Activated CD8-positive, alpha-beta T cell treated with anti-CD3 and anti-CD28 coated beads, Interleukin-2, amount 10 ng/mL, durations not matched to agents 7 days and 5 days (primary cell): ENCODE results near the gene KCNA3. TPM values are rescaled to one million over a fixed set of nuclear protein-coding genes. Genes with fewer than 3 reads are reported as not detected.
A peak's percentile ranks its signal among the peaks of the same experiment; 100 is the strongest.
"Not testable (repeated sequence)": the region's sequence is repeated elsewhere in the genome, so short reads cannot be mapped to it uniquely, and the experiment has no call there.

ENCODE experiments used
- ATAC-seq: fragments of 150-1000 bp; cut with Tn5 transposase; one replicate; pipeline ENCODE4 v1.10.0; 2021; ENCODE audit warnings: moderate library complexity
- CTCF ChIA-PET: fragments of 350-600 bp; sonication (Branson Sonifier 250); formaldehyde crosslinking; loops from one replicate; lab custom pipeline; 2021; ENCODE audit warnings: antibody characterized with exemption; lab: Charles Lee
- POLR2A ChIA-PET: fragments of 350-600 bp; sonication (Branson Sonifier 250); formaldehyde crosslinking; loops from one replicate; lab custom pipeline; 2021; ENCODE audit warnings: antibody characterized with exemption; lab: Charles Lee
- DNase-seq: peaks from one replicate; pipeline ENCODE4 v3.0.0-alpha.2; 2020
- H3K27ac Mint-ChIP-seq: one replicate; pipeline ENCODE4 v1.8.0; 2021; ENCODE audit warnings: mild to moderate bottlenecking, mixed read lengths
- H3K27me3 Mint-ChIP-seq: one replicate; pipeline ENCODE4 v1.8.0; 2021; ENCODE audit warnings: low read depth, mixed read lengths
- H3K36me3 Mint-ChIP-seq: one replicate; pipeline ENCODE4 v1.8.0; 2021; ENCODE audit warnings: low read depth, mixed read lengths
- H3K4me1 Mint-ChIP-seq: one replicate; pipeline ENCODE4 v1.8.0; 2021; ENCODE audit warnings: low read depth, mixed read lengths
- H3K4me3 Mint-ChIP-seq: one replicate; pipeline ENCODE4 v1.8.0; 2021; ENCODE audit warnings: mild to moderate bottlenecking, mixed read lengths
- H3K9me3 Mint-ChIP-seq: one replicate; pipeline ENCODE4 v1.8.0; 2022; ENCODE audit warnings: mixed read lengths; ENCODE audit not compliant: insufficient read depth
- total RNA-seq, 2 experiments: library from RNA; stranded (reverse); gene quantifications; one replicate each; pipeline ENCODE4 v1.2.3, GENCODE V29; 2021

Gene KCNA3
- total RNA-seq, 2 experiments from 2014 or later = 49.0 to 49.3 TPM

DNA sequence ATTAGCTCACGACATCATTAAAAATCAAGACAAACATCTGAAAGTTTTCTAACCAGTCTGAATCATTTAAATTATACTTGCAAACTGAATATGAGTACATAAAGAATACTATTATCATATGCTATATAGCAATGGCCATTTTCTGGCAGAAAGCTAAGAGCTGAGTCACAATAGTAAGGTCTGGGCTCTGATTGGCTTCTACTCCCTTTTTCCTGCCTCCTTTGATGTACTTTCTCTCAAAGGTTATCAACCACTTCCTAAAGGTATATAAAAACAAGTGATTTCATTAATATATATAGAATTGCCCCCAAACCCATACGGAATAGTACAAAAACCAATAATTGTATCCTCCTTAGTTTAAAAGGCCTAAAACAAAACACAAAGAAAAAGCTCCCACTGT, 7.0 kb downstream of the KCNA3 start:
- DNase-seq (no peak), ATAC-seq (no peak)

DNA sequence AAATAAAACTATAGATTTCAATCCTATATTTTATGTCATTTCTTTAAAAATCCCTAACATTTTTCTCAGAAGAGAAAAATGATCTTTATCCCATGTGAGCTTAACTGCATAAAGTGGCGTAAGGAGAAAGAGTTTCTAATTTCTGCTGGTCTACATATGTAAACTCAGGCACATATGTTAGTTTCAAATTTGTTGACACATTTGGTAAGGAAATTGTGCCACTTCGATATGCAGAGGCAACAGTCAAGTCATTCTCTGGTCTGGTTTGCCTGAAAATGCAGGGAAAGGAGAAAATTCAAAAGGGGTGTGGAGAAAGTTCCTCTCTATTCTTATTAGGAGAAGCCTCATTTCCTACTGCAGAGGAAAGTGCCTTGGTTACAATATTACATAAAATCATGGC, 11.5 kb downstream of the KCNA3 start:
- H3K27me3 Mint-ChIP-seq = no peaks in the 10 kb centered on the region
- DNase-seq (no peak), ATAC-seq (no peak)
- no peak overlapping the region for H3K27ac Mint-ChIP-seq
- peaks cover 22% of the 10 kb centered on the region for H3K4me1 Mint-ChIP-seq
- ChIA-PET POLR2A (interaction anchor here (1.2 to 2.3 kb wide), 2 partner anchors 10 to 14 kb away, joined by 3 to 7 read pairs; no protein-coding TSS in a partner anchor), CTCF (interaction anchor here (0.8 to 2.5 kb wide), 4 partner anchors 15 to 103 kb away, joined by 3 to 27 read pairs (median 7); no protein-coding TSS in a partner anchor)
- H3K4me3 Mint-ChIP-seq = no peak overlapping the region
- H3K36me3 Mint-ChIP-seq = peaks cover 50% of the 10 kb centered on the region
- H3K9me3 Mint-ChIP-seq = no peaks in the 10 kb centered on the region

More for the DNA sequence above, 7.0 kb downstream of the KCNA3 start:
- peaks cover 52% of the 10 kb centered on the region for H3K36me3 Mint-ChIP-seq
- CTCF ChIA-PET = interaction anchor here (0.7 to 3.6 kb wide), 10 partner anchors 20 to 119 kb away, joined by 3 to 41 read pairs (median 7); no protein-coding TSS in a partner anchor
- H3K4me3 Mint-ChIP-seq = peak overlapping the region; percentile 67
- no peaks in the 10 kb centered on the region for H3K27me3 Mint-ChIP-seq
- H3K4me1 Mint-ChIP-seq = peaks cover 38% of the 10 kb centered on the region
- H3K9me3 Mint-ChIP-seq = no peaks in the 10 kb centered on the region
- peak overlapping the region; percentile 81 for H3K27ac Mint-ChIP-seq
- POLR2A ChIA-PET = interaction anchor here (0.8 to 4.0 kb wide), 8 partner anchors 20 to 208 kb away, joined by 3 to 33 read pairs (median 7); partner anchors contain the start of gene CD53

DNA sequence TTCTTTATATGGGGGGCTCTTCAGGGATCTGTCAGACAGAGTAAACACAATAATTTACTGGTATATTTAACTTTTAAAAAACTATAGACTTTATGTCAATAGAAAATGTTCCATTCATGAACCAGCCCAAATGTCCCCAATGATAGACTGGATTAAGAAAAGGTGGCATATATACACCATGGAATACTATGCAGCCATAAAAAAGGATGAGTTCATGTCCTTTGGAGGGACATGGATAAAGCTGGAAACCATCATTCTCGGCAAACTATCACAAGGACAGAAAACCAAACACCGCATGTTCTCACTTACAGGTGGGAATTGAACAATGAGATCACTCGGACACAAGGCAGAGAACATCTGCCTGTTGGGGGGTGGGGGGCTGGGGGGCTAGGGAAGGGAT, 15.2 kb downstream of the KCNA3 start:
- H3K9me3 Mint-ChIP-seq, H3K27me3 Mint-ChIP-seq, ATAC-seq, CTCF ChIA-PET, DNase-seq, H3K4me3 Mint-ChIP-seq, H3K27ac Mint-ChIP-seq, POLR2A ChIA-PET: not testable (repeated sequence)
- H3K36me3 Mint-ChIP-seq = peaks cover 62% of the 10 kb centered on the region
- peaks cover 22% of the 10 kb centered on the region for H3K4me1 Mint-ChIP-seq

DNA sequence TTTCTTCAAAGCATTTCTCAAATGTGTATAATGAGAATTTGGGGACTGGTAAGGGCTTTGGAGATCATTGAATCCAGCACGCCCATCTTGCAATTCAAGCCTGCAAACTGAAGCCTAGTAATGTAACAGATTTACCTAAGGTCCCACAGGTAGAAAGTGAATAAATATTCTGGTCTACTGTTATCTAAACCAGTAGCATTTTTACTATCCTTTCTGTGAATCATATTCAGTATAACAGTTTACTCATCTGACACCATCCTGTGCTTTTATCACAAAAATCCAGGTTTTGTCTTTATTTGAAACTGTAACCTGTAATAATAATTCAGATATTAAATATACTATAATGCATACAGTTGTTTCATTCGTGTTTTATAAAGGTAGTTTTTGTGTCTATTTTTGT, 17.4 kb downstream of the KCNA3 start:
- Mint-ChIP-seq H3K27ac (no peak overlapping the region), H3K4me1 (peaks cover 21% of the 10 kb centered on the region), H3K4me3 (no peak overlapping the region), H3K9me3 (no peaks in the 10 kb centered on the region), H3K27me3 (no peaks in the 10 kb centered on the region), H3K36me3 (peaks cover 58% of the 10 kb centered on the region)
- POLR2A ChIA-PET = interaction anchor here (1.1 to 1.6 kb wide), 2 partner anchors 16 to 26 kb away, joined by 3 read pairs; no protein-coding TSS in a partner anchor
- CTCF ChIA-PET = interaction anchor here (1.7 to 2.9 kb wide), 3 partner anchors 9 to 108 kb away, joined by 8 to 17 read pairs (median 10); no protein-coding TSS in a partner anchor
- no peak for ATAC-seq
- no peak for DNase-seq

DNA sequence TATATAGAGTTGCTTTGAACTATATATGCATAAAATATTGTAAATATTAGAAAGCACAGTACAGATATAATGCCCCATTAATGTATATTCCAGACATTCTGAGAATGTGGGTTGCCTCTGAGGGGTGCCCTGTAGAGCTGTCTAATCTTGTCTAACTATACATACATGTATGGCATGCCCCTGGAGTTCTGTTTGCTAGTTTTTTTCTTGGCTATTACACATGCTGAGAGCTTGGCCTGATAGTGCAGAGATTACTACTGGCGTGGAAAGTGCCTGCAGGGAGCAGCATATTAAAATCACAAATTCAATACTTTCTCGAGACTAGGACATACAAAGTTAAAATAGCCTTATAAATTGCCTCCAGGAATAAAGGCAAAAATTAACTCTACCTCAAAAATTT, 24.1 kb downstream of the KCNA3 start:
- H3K27ac Mint-ChIP-seq = no peak overlapping the region
- H3K9me3 Mint-ChIP-seq = no peaks in the 10 kb centered on the region
- H3K36me3 Mint-ChIP-seq = peaks cover 18% of the 10 kb centered on the region
- no peak overlapping the region for H3K4me3 Mint-ChIP-seq
- ATAC-seq (no peak), DNase-seq (no peak)
- ChIA-PET CTCF (interaction anchor here (1.0 to 7.9 kb wide), 5 partner anchors 13 to 31 kb away, joined by 3 to 110 read pairs (median 27); no protein-coding TSS in a partner anchor), POLR2A (interaction anchor here (0.8 to 1.2 kb wide), 2 partner anchors 12 to 15 kb away, joined by 3 read pairs; no protein-coding TSS in a partner anchor)
- no peaks in the 10 kb centered on the region for H3K27me3 Mint-ChIP-seq
- H3K4me1 Mint-ChIP-seq = peaks cover 13% of the 10 kb centered on the region

DNA sequence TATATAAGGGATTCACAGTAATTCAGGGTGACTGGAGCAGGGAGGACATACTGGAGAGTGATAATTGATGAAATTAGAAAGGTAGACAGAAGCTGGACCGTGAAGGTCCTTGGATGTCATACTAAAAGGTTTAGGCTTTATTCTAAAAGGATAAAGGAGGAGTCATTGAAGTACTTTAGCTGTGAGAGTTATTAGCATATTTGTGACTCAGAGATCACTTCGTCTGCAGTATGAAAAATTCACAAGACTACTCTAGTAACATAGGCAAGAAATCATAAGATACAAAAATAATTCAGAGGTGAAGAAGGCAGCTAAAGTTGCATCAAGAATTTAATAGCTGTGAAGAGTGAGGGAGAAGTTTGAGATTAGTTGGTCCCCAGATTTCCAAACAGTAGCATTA, 26.3 kb downstream of the KCNA3 start:
- Mint-ChIP-seq H3K9me3 (no peaks in the 10 kb centered on the region), H3K27me3 (no peaks in the 10 kb centered on the region), H3K27ac (no peak overlapping the region), H3K4me3 (no peak overlapping the region), H3K4me1 (peaks cover 26% of the 10 kb centered on the region), H3K36me3 (peaks cover 10% of the 10 kb centered on the region)
- ATAC-seq (no peak), DNase-seq (no peak)
- CTCF ChIA-PET = interaction anchor here (0.9 to 7.9 kb wide), 13 partner anchors 8 to 549 kb away, joined by 3 to 110 read pairs (median 26); partner anchors contain the start of gene KCNA3
- POLR2A ChIA-PET = interaction anchor here (1.5 to 4.7 kb wide), 6 partner anchors 12 to 28 kb away, joined by 7 to 56 read pairs (median 33); partner anchors contain the start of gene KCNA3

DNA sequence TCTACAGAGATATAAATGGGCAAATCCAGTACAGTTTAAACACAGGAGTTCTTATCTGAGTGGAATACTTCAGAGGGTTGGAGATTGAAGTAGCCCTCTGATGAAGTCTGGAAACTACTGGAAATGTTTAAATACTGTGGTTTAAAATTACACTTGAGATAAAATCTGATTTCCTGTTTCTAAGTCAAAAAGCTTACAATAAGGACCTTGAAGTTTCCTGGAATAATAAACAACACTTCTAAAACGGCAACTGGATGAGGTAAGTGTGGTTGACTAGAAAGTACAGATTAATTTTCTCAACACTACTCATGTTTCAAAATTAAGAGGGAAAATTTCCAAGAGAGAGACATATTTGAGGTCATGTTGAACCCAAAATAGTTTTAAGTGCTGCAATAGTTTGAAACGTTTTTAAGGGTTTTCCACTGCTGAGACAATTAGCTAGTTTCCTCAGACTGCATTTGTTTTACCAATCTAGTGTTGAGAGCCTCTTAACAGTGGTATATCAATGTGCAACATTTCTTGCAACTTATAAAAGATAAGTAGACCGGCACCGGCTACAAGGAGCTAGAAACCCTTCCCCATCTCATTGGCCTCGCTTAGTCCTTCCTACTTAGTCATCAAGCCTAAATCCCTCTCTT, 27.4 kb downstream of the KCNA3 start:
- H3K27me3 Mint-ChIP-seq = no peaks in the 10 kb centered on the region
- ChIA-PET POLR2A (interaction anchor here (1.1 to 4.7 kb wide), 7 partner anchors 11 to 228 kb away, joined by 4 to 56 read pairs (median 33); partner anchors contain the start of gene KCNA3), CTCF (interaction anchor here (0.9 to 7.9 kb wide), 15 partner anchors 9 to 550 kb away, joined by 3 to 110 read pairs (median 10); partner anchors contain the start of gene KCNA3)
- peak; percentile 77 for ATAC-seq
- no peak overlapping the region for H3K4me3 Mint-ChIP-seq
- DNase-seq = no peak
- H3K4me1 Mint-ChIP-seq = peaks cover 36% of the 10 kb centered on the region
- H3K27ac Mint-ChIP-seq = no peak overlapping the region
- H3K9me3 Mint-ChIP-seq = no peaks in the 10 kb centered on the region
- peaks cover 8% of the 10 kb centered on the region for H3K36me3 Mint-ChIP-seq

DNA sequence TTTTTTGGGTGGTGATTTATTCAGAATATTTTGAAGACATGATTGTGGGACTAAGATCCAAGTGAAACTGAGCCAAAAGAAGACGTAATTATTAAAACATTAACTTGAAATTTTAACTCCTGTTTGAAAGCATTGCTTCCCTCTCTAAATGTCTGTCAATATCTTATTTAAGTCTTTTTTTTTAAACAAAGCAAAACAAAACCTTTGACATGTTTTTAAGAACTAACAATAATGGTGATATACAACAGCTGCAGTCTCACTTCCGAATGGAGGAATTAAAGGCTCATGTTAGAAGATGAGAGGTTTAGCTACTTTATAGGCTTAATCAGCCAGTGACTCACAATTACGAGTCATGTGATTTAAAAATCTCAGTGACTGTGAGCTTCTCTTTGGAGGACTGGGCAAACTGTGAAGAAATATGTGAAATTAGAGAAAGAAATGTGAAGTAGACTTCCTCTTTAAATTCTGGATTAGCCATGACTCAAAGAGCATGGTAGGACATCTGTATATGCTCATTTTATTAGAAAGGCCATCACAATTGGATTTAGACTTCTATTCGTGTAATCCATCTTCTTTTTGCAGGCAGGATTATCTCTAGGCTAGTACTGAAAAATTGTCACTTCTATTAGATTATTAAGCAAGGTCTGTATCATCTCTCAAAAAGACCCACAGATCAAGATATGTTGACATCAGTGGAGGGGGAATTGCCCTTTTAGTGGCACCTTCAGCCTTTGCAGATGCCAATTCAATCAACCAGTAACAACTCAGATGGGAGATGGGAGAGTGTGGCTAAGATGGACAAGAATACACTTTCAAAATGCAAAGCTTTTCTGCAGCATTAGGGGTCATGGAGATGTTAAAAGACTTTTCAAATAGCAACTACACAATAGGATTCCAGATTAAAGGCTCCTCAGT, 28.7 kb downstream of the KCNA3 start:
- POLR2A ChIA-PET = interaction anchor here (1.1 to 4.7 kb wide), 7 partner anchors 10 to 229 kb away, joined by 4 to 56 read pairs (median 33); partner anchors contain the start of gene KCNA3
- Mint-ChIP-seq H3K9me3 (no peaks in the 10 kb centered on the region), H3K27ac (peak overlapping the region; percentile 53), H3K4me3 (no peak overlapping the region), H3K27me3 (no peaks in the 10 kb centered on the region), H3K36me3 (peaks cover 12% of the 10 kb centered on the region), H3K4me1 (peaks cover 41% of the 10 kb centered on the region)
- ATAC-seq (no peak), DNase-seq (no peak)
- CTCF ChIA-PET = interaction anchor here (0.7 to 7.9 kb wide), 11 partner anchors 9 to 139 kb away, joined by 3 to 110 read pairs (median 27); partner anchors contain the start of gene KCNA3

DNA sequence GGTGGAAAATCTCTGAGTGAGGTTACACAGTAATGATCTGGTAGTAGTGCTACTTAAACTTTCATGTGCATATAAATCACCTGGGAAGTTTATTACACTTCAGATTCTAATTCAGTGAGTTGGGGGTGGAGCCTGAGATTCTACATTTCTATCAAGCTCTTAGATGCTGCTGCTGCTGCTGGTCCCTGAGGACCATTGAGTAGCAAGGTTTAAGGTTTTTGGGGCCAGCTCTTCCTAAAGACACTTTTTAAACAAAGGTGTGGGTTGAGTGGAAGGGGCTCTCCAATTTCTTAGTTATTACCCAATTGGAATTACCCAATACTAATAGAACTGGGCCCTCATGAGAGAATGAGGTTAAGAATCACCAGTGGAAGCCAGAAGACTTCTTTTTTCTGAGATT, 29.5 kb downstream of the KCNA3 start:
- no peak overlapping the region for H3K27ac Mint-ChIP-seq
- no peaks in the 10 kb centered on the region for H3K9me3 Mint-ChIP-seq
- H3K27me3 Mint-ChIP-seq = no peaks in the 10 kb centered on the region
- CTCF ChIA-PET = interaction anchor here (0.9 to 7.9 kb wide), 9 partner anchors 8 to 139 kb away, joined by 3 to 110 read pairs (median 6); no protein-coding TSS in a partner anchor
- no peak for DNase-seq
- peaks cover 40% of the 10 kb centered on the region for H3K4me1 Mint-ChIP-seq
- no peak overlapping the region for H3K4me3 Mint-ChIP-seq
- peaks cover 14% of the 10 kb centered on the region for H3K36me3 Mint-ChIP-seq
- POLR2A ChIA-PET = interaction anchor here (0.6 to 4.7 kb wide), 5 partner anchors 10 to 434 kb away, joined by 3 to 56 read pairs (median 10); partner anchors contain the start of gene KCNA3
- no peak for ATAC-seq

DNA sequence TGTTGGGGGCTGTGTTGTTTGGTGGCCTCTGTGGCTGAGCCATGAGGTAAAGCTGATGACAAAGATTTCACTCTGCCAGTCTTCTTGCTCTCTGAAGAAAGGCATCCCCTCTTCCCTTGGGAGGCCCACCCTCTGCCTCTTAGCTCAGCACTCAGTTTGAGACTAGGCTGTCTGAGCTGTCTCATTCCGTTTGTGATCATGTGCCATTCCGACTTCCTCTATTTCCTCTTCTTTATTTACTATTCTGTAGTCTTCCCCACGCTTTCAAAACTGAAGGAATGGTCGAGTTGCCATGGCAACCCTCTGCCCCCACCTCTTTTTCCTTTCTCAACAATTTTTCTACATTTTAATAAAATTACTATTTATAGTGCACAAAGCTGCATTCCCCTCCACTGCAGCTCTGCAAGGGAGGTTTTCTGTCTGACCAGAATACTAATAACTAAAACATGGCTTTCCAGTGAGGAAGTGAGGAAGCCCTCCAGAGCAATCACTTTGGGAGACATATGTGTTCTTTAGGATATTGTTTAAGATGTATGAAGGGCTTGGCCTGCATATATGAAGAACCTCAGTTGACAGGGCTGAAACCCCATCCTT, 30.8 kb downstream of the KCNA3 start:
- no peaks in the 10 kb centered on the region for H3K9me3 Mint-ChIP-seq
- H3K4me1 Mint-ChIP-seq = peaks cover 52% of the 10 kb centered on the region
- ATAC-seq = no peak
- ChIA-PET POLR2A (interaction anchor here (1.8 to 3.4 kb wide), 2 partner anchors 9 to 29 kb away, joined by 10 to 21 read pairs; partner anchors contain the start of gene KCNA3), CTCF (interaction anchor here (0.9 to 7.9 kb wide), 8 partner anchors 7 to 136 kb away, joined by 3 to 110 read pairs (median 8); no protein-coding TSS in a partner anchor)
- no peak overlapping the region for H3K27ac Mint-ChIP-seq
- DNase-seq = no peak
- no peaks in the 10 kb centered on the region for H3K27me3 Mint-ChIP-seq
- no peak overlapping the region for H3K4me3 Mint-ChIP-seq
- H3K36me3 Mint-ChIP-seq = peaks cover 17% of the 10 kb centered on the region
